Vagina (tissue), 2 donors: Measurements from ENCODE around the gene KRTAP10-7. TPM values are rescaled to one million over a fixed set of nuclear protein-coding genes. Genes with fewer than 3 reads are reported as not detected.
"Not testable (repeated sequence)": the region's sequence is repeated elsewhere in the genome, so short reads cannot be mapped to it uniquely, and the experiment has no call there.

Source experiments
- DNase-seq, 2 donors: peaks; one replicate each; pipeline ENCODE4 v3.0.0-alpha.2; 2017; ENCODE audit errors: extremely low spot score in 2 of 2
- H3K27ac ChIP-seq: fragments of 200-600 bp; sonication (generic); one replicate; pipeline ENCODE4 v1.5.1; 2019
- H3K27me3 ChIP-seq: fragments of 200-600 bp; sonication (generic); one replicate; pipeline ENCODE4 v1.5.1; 2019
- H3K36me3 ChIP-seq, 2 donors: fragments of 200-600 bp; sonication (generic); one replicate each; pipeline ENCODE4 v1.5.1; 2017 to 2019
- H3K4me1 ChIP-seq: fragments of 200-600 bp; sonication (generic); one replicate; pipeline ENCODE4 v1.5.1; 2019
- H3K4me3 ChIP-seq, 2 donors: fragments of 200-600 bp; sonication (generic); 1 replicate in 1 of 2; 2 replicates in 1 of 2; pipeline ENCODE4 v1.5.1; 2016 to 2019
- H3K9me3 ChIP-seq: fragments of 200-600 bp; sonication (generic); one replicate; pipeline ENCODE4 v1.5.1; 2019
- POLR2A ChIP-seq, 2 donors: fragments of 450-650 bp; IDR thresholded peaks; one replicate each; pipeline ENCODE4 v1.6.1; 2017; ENCODE audit warnings: antibody characterized with exemption in 2 of 2, mild to moderate bottlenecking in 2 of 2, moderate library complexity in 2 of 2
- POLR2AphosphoS5 ChIP-seq, 2 donors: sonication (generic); formaldehyde crosslinking; IDR thresholded peaks; one replicate each; pipeline ENCODE4 v1.9.0; 2017; ENCODE audit warnings: antibody characterized with exemption in 2 of 2, mild to moderate bottlenecking in 2 of 2, low read depth in 1 of 2; ENCODE audit not compliant: insufficient read depth in 1 of 2
- intact Hi-C: fragments of 100-400 bp; cut with DNase I; formaldehyde crosslinking; loops from one replicate; pipeline ENCODE4 v1.15.1; 2023
- total RNA-seq: library from RNA; depleted of rRNA; stranded (reverse); fragments of >200 nt; gene quantifications from one replicate; pipeline ENCODE4 v1.2.3, GENCODE V29; 2016
- TF ChIP-seq, protein P1 (sequence below), 3 experiments: fragments of 450-650 bp in 2 of 3; fragments of 200-600 bp in 1 of 3; sonication (generic) in 1 of 3; IDR thresholded peaks; one replicate each; pipeline ENCODE4 v1.5.1; 2017 to 2019; ENCODE audit warnings: antibody characterized with exemption in 3 of 3, mild to moderate bottlenecking in 2 of 3, moderate library complexity in 2 of 3

Gene KRTAP10-7
- total RNA-seq, 1 donor from 2014 or later: not detected

DNA sequence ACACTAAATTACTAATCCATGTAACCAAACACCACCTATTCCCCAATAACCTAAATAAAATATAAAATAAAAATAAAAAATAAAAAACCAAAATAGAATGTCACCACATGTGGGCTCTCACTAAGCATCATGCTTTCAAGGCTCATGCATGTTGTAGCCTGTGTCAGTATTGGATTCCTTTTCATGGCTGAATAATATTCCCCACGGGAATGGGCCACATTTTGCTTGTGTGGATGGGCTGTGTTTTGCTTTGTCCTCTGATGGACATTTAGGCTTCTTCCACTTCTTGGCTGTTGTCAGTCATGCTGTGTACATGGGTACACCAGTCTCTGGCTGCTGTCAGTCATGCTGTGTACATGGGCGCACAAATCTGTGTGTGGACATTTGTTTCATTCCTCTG lies 11.3 kb upstream of the KRTAP10-7 start:
- Histone ChIP-seq H3K27ac (no peak overlapping the region), H3K27me3 (no peaks in the 10 kb centered on the region), H3K36me3 (no peaks in the 10 kb centered on the region), H3K4me1 (no peaks in the 10 kb centered on the region), H3K4me3 (no peak overlapping the region), H3K9me3 (no peaks in the 10 kb centered on the region)
- no peak for TF ChIP-seq POLR2A (IDR thresholded peaks at IDR 0.05)
- TF ChIP-seq, protein P1, sequence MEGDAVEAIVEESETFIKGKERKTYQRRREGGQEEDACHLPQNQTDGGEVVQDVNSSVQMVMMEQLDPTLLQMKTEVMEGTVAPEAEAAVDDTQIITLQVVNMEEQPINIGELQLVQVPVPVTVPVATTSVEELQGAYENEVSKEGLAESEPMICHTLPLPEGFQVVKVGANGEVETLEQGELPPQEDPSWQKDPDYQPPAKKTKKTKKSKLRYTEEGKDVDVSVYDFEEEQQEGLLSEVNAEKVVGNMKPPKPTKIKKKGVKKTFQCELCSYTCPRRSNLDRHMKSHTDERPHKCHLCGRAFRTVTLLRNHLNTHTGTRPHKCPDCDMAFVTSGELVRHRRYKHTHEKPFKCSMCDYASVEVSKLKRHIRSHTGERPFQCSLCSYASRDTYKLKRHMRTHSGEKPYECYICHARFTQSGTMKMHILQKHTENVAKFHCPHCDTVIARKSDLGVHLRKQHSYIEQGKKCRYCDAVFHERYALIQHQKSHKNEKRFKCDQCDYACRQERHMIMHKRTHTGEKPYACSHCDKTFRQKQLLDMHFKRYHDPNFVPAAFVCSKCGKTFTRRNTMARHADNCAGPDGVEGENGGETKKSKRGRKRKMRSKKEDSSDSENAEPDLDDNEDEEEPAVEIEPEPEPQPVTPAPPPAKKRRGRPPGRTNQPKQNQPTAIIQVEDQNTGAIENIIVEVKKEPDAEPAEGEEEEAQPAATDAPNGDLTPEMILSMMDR (IDR thresholded peaks at IDR 0.05): no peak
- TF ChIP-seq POLR2AphosphoS5 (IDR thresholded peaks at IDR 0.05; ENCODE audit: insufficient read depth in 1 of 2, low read depth in 1 of 2): no peak
- intact Hi-C loops: loop anchor here (10.0 kb wide), 1 partner anchor 134 kb away; the partner anchor contains the start of gene LRRC3
- peak in 1 of 2 donors; percentile 58 for DNase-seq

GRCh38 chr21:44589586-44590305 lies 10.7 kb upstream of the KRTAP10-7 start:
- peak; percentile 52 to 79 for DNase-seq
- H3K9me3 ChIP-seq: no peaks in the 10 kb centered on the region
- H3K27ac ChIP-seq: no peak overlapping the region
- intact Hi-C loops: loop anchor here (10.0 kb wide), 1 partner anchor 135 kb away; the partner anchor contains the start of gene LRRC3
- H3K4me1 ChIP-seq: no peaks in the 10 kb centered on the region
- H3K4me3 ChIP-seq: no peak overlapping the region
- H3K27me3 ChIP-seq: no peaks in the 10 kb centered on the region
- TF ChIP-seq, protein P1 (IDR thresholded peaks at IDR 0.05): no peak
- H3K36me3 ChIP-seq: no peaks in the 10 kb centered on the region

DNA sequence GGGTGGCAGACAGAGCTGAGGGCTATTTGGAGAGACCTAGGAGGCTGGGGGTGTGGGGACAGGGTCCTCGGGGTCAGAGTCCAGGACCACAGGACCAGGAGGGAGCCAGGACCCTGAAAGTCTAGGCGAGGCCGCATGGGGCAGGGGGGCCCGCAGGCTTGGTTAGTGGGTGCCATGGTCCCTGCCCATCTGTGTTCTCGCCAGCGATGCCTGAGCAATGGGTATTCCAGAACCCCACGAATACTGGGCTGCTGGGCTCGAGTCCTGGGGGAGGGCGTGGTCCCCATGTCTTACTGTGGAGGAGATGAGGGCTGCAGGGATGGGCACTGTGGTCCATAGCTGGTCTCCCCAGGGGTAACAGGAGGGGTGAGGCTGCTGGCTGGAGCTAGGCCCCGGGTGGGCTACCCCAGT lies 10.1 kb upstream of the KRTAP10-7 start:
- Histone ChIP-seq H3K4me1 (no peaks in the 10 kb centered on the region), H3K27ac (no peak overlapping the region), H3K4me3 (no peak overlapping the region), H3K36me3 (no peaks in the 10 kb centered on the region), H3K9me3 (no peaks in the 10 kb centered on the region), H3K27me3 (no peaks in the 10 kb centered on the region)
- intact Hi-C loops: no loop called here
- no peak for TF ChIP-seq POLR2A (IDR thresholded peaks at IDR 0.05)
- TF ChIP-seq, protein P1 (IDR thresholded peaks at IDR 0.05): no peak
- no peak for TF ChIP-seq POLR2AphosphoS5 (IDR thresholded peaks at IDR 0.05; ENCODE audit: insufficient read depth in 1 of 2, low read depth in 1 of 2)
- DNase-seq: peak in 1 of 2 donors; percentile 79

GRCh38 chr21:44590897-44591800 lies 9.2 kb upstream of the KRTAP10-7 start:
- H3K36me3 ChIP-seq, H3K27me3 ChIP-seq, H3K4me1 ChIP-seq, H3K27ac ChIP-seq, H3K9me3 ChIP-seq, H3K4me3 ChIP-seq, intact Hi-C loops: not testable (repeated sequence)
- DNase-seq: peak; percentile 54 to 93

- H3K27ac ChIP-seq, intact Hi-C loops, H3K9me3 ChIP-seq, H3K27me3 ChIP-seq, H3K36me3 ChIP-seq, DNase-seq, H3K4me1 ChIP-seq, H3K4me3 ChIP-seq: not testable (repeated sequence)
Observed at GRCh38 chr21:44591801-44592130, 8.6 kb upstream of the KRTAP10-7 start.
